Rectal smooth muscle tissue (tissue), 1 donor: ENCODE measurements around the gene CLCN1.

Experiments
- H3K27ac ChIP-seq: one replicate; pipeline ENCODE4 v1.7.0; 2013; ENCODE audit warnings: low read depth, low read length, inconsistent platforms
- H3K27me3 ChIP-seq: one replicate; pipeline ENCODE4 v1.7.0; 2013; ENCODE audit warnings: low read length; ENCODE audit not compliant: control insufficient read depth, insufficient read depth
- H3K36me3 ChIP-seq: one replicate; pipeline ENCODE4 v1.7.0; 2013; ENCODE audit warnings: low read length; ENCODE audit not compliant: control insufficient read depth, insufficient read depth
- H3K4me1 ChIP-seq: one replicate; pipeline ENCODE4 v1.7.0; 2013; ENCODE audit warnings: low read length; ENCODE audit not compliant: control insufficient read depth, insufficient read depth
- H3K4me3 ChIP-seq: one replicate; pipeline ENCODE4 v1.7.0; 2013; ENCODE audit warnings: low read length
- H3K9ac ChIP-seq: one replicate; pipeline ENCODE4 v1.7.0; 2013; ENCODE audit warnings: low read length

The CLCN1 gene

DNA sequence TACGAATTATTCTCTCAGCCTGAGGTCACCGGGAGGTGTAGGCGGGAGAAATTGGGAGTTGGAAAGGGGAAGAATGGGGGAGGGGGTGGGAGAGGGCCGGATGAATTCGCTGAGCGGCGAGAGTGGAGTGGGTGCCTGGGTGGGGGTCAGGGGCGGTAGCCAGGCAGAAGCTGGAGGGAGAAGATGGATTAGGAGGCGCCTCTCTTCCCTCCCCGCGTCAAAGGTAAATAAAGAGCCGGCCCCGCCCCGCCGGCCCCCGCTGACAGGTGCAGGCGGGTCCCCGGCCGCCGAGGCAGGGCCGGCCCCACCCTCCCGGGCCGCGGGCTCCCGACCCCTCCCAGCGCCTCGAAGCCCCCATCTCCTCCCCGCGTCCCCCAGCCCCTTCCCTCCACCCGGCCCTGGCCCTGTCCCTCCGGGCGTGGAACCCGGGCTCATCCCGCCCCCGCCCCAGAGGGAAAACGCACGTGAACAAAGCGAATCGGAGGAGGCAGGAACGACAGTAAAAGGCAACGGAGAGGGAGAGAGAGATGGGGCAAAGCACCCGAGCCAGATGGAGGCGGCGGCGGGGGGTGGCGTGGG is 45.7 kb downstream of the CLCN1 start:
- no peak overlapping the region for H3K9ac ChIP-seq
- no peak overlapping the region for H3K27ac ChIP-seq
- H3K27me3 ChIP-seq = peaks cover 4% of the 10 kb centered on the region

DNA sequence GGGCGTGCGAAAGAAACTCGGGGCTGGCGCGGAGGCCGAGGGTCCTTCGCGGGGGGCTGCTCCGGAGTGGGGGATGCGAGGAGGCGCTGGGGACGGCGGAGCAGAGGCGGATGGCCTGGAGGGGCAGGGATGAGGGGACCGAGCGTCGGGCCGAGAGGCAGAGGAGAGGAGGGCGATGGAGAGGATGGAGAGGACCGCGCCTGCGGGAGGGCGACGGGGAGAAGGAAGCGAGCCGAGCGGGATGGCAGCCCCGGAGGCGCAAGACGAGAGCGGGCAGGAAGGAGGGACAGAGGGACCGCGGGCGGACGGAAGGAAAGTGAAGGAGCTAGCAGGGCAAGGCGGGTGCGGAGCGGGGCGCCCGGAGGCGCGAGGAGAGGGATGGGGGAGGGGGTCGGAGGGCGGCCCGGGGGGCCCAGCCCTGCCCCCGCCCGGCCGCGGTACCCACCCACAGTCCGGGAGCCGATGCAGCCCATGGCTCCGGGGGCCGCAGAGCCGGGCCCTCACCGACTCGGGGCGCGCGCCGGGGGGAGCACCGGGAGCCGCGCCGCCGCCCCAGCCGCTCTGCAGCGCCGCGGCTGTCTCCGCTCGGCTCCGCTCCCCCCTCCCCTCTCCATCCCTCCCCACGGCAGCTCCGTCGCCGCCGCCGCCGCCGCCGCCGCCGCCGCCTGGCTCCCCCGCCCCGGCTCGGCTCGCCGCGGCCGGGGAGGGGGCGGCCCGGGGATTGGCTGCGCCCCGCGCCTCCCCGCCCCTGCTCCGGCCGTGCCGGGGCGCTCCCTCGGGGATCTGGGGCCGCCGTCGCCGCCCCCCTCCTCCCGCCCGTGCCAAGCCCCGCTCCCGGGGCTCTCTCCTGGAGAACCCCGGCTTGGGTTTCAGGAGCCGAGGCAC is 46.5 kb downstream of the CLCN1 start, which contains the start of gene FAM131B:
FAM131B (minus strand) TSS at position 583 of the 885 bp plus-strand sequence; CDS start at position 473, 110 bp downstream.
- no peaks in the 10 kb centered on the region for H3K36me3 ChIP-seq
- H3K4me3 ChIP-seq = peak within 1 kb of the TSS; percentile 71
- H3K27ac ChIP-seq = no peak within 1 kb of the TSS
- no peaks in the 10 kb centered on the region for H3K4me1 ChIP-seq
- H3K9ac ChIP-seq = no peak within 1 kb of the TSS
- peaks cover 4% of the 10 kb centered on the region for H3K27me3 ChIP-seq

More for the DNA sequence above, 45.7 kb downstream of the CLCN1 start:
- H3K4me3 ChIP-seq = peak overlapping the region; percentile 71
- H3K36me3 ChIP-seq = no peaks in the 10 kb centered on the region
- no peaks in the 10 kb centered on the region for H3K4me1 ChIP-seq

DNA sequence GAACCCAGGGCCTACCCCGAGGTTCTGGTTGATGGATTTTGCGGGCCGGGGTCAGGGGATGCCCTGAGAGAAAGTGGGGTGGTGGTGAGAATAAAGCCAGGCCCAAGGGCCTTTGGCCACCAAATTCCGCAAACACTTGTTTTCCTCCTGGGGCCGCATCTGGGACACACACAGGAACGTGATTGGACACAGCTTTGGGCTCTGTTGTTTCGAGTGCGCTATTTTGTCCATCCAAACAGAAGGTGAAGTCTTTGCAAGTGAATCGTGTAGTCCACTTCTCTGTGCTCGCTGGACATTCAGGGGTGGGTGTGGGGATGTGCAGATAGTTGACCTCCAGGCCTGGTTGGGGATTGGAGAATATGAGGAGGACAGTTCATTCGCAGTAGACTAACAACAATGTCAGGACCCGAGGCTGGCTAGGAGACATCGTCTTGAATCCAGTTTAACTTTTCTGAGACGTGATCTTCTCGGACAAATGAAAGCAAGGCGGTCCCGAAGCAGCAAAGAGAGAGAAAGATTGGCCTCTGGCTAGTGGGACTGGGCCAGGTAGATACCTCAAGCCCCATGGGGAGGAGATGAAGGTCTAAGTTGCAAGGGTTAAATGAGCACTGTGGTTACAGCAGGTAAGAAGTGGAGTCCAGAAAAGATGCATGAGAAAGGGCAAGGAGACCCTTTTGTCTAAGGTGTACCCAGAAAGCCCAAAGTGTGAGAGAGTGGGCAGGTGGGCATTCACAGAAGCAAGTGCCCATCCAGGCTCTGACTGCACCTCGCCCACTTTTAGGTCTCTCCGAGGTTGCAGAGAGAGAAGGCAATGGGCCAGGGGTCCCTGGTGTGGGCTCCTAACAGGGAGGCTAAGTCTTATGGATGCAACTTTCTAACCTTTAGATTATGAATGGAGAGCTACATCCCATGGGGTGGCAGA is 47.4 kb downstream of the CLCN1 start:
- Histone ChIP-seq H3K27me3 (peaks cover 4% of the 10 kb centered on the region), H3K9ac (no peak overlapping the region), H3K27ac (no peak overlapping the region), H3K4me1 (peaks cover 4% of the 10 kb centered on the region), H3K4me3 (peak overlapping the region; percentile 21), H3K36me3 (no peaks in the 10 kb centered on the region)

DNA sequence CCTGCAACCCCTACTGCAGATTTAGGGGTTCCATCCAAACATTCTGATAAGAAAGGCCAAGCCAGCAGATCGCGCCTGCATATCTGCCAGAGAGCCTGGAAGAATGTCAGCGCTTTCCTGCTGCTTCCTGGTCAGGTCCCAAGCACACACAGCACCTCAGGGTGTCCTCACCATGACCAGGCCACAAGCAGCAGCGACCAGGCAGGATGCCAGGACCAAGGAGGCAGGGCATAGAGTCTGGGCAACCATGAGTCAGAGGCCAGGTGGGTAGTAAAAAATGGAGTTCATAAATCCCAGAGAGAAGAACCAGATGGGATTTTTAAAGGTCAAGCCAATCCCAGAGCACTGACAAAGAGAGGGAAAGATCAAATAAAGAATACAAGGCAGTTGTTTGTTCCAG is 52.1 kb downstream of the CLCN1 start:
- peak overlapping the region; percentile 43 for H3K27ac ChIP-seq
- no peaks in the 10 kb centered on the region for H3K27me3 ChIP-seq
- no peaks in the 10 kb centered on the region for H3K36me3 ChIP-seq
- no peak overlapping the region for H3K4me3 ChIP-seq
- no peak overlapping the region for H3K9ac ChIP-seq
- H3K4me1 ChIP-seq = peaks cover 7% of the 10 kb centered on the region

DNA sequence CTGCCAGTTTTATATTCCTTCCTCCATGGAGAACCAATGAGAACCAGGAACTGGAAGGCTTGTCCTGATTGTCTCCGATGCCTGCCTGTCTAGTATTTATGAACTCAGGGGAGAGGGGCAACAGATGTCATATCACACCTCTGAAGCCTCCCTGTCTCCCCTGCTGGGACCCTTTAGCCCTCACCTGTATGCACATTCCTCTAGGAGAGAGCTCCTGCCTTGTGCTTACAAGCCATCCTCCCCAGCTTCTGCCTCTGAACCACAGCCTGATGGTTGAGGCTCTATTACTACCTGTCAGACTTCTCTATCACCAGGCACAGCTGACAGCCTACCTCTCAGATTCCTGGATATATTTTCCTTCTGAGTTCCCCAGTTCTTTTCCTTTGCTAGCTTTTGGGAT is 52.5 kb downstream of the CLCN1 start:
- Histone ChIP-seq H3K9ac (no peak overlapping the region), H3K27me3 (no peaks in the 10 kb centered on the region), H3K4me3 (no peak overlapping the region), H3K27ac (no peak overlapping the region), H3K36me3 (no peaks in the 10 kb centered on the region), H3K4me1 (peaks cover 7% of the 10 kb centered on the region)

DNA sequence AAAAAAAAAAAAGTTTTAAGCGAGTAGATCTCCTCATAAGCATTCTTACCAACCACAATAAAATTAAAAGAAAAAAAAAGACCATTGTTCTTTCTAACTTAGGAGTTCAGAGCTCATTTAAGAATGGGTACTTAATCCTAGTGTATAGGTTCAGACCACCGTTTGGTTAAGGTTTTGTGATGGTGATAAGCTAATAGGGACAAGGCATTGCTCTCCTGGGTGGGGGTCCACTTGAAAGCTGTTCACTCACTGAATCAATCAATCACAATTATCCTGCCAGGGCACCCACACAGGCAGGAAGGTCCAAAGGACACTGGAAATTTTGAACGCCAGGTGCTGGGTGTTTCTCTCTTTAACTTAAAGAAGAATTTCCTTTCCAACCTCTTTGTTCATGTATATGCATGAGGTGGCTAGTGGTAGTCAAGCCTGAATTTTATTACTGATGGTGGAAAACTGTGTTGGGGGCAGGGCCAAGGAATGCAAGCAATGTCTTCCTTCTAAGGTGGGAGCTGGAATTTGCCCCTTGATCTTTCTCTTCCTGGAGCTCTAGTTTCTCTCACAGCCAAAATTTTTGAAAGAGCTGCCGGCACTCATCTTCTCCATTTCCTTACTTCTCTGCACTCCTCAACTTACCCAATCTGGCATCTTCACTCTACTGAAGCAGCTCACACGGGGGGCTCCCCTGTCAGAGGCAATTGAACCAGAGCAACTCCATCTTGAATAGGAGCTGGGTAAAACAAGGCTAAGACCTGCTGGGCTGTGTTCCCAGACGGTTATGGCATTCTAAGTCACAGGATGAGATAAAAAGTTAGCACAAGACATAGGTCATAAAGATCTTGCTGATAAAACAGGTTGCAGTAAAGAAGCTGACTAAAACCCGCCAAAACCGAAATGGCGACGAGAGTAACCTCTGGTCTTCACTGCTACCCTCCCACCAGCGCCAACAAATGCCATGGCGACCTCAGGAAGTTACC is 54.1 kb downstream of the CLCN1 start:
- Histone ChIP-seq H3K27ac (no peak overlapping the region), H3K36me3 (no peaks in the 10 kb centered on the region), H3K4me1 (peaks cover 7% of the 10 kb centered on the region), H3K9ac (no peak overlapping the region), H3K4me3 (no peak overlapping the region), H3K27me3 (no peaks in the 10 kb centered on the region)

DNA sequence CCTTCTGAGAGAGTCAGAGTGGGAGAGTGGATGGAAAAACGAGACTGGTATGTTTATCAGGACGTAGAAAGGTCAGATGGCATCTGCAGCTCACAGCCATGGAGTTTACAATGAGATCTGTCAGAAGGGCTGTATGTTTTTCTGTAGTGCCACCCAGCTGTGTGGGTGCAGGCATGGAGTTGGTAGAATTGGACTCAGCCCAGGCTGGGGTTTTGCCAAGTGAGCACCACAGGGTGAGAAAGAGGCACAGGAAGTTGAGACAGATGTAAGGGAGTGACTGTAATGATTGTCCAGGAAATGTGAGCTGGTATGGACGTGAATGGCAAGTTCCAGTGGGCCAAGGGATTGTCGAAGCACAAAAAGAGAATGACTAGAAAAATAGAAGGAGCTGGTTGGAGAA is 56.2 kb downstream of the CLCN1 start:
- no peak overlapping the region for H3K27ac ChIP-seq
- H3K4me3 ChIP-seq = no peak overlapping the region
- no peaks in the 10 kb centered on the region for H3K36me3 ChIP-seq
- peaks cover 15% of the 10 kb centered on the region for H3K4me1 ChIP-seq
- no peak overlapping the region for H3K9ac ChIP-seq
- H3K27me3 ChIP-seq = no peaks in the 10 kb centered on the region

DNA sequence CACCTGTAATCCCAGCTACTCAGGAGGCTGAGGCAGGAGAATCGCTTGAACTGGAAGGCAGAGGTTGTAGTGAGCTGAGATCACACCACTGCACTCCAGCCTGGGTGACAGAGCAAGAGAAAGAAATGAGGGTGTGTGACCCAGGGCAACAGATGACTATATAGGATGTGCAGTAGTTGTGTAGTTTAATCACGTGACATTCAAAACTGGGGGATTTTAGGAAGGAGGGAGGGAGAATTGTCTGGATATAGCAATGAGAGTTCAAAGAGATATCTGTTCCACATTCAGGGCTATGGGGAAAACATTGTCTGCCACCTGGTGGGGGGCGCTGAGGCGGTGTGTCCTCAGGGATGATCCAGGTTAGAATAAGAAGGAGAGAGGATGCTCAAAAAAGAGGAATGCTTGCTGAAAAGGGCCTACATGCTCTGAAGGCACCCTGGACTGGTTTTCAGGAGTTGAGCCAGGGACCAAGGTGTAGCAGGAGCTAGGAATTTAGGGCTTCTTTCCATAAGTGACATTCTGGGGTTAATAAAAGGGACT is 57.4 kb downstream of the CLCN1 start:
- Histone ChIP-seq H3K36me3 (no peaks in the 10 kb centered on the region), H3K4me3 (no peak overlapping the region), H3K27me3 (no peaks in the 10 kb centered on the region)

DNA sequence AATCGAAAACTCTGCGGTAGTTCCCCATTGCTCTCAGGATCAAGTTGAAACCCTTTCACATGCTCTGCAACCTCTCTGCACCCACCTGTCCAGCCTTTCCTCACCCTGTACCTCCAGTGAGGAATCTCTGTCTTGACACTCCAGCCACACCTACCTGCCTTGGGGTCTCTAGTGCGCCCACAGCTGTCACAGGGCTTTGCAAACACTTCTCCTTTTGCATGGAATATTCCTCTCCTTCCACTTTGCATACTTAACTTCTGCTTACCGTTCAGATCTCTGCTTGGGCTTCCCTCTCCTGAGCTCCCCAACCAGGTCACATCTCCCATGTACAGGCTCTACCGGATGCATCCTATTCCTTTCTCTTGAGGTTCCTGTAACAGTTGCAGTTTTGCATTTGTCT is 58.6 kb downstream of the CLCN1 start:
- no peak overlapping the region for H3K4me3 ChIP-seq
- H3K4me1 ChIP-seq = peaks cover 13% of the 10 kb centered on the region
- no peaks in the 10 kb centered on the region for H3K27me3 ChIP-seq
- no peaks in the 10 kb centered on the region for H3K36me3 ChIP-seq
- no peak overlapping the region for H3K9ac ChIP-seq
- H3K27ac ChIP-seq = no peak overlapping the region

More for the DNA sequence above, 57.4 kb downstream of the CLCN1 start:
- Histone ChIP-seq H3K27ac (no peak overlapping the region), H3K9ac (no peak overlapping the region), H3K4me1 (peaks cover 14% of the 10 kb centered on the region)

DNA sequence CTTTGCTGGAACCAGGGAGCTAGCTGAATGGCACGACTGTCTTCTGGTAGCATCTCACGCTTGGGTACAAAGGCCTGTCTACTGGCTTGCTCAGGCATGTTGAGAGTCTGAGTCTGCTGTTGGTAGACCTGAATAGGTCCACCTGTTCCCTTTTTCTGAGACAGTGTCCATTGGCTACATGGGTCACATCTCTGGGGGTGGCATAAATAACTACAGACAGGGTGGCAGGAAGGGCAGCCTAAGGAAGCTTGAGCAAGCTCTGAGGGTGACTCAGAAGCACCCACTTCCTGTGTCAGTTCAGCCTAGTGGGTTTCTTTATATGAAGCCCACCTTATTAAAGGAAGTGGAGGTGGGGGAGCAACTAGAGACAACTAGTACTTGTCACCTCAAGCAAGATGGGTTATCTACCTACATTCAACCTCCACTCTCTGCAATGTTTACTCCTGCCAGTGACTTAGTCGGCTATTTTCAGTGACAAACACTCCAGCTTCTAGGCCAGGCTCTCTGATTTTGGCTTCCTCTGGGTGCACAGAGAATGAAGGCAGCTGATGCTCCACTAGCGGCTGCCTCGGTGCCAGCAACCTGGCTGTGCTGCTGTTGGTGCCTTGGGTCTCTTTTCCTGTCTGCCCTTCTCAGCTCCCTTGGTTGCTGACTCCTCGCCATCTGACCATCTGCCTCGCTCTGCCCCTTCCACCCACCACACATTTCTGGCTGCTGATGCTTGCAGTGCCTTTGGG is 59.6 kb downstream of the CLCN1 start:
- Histone ChIP-seq H3K4me3 (no peak overlapping the region), H3K27me3 (no peaks in the 10 kb centered on the region), H3K4me1 (peaks cover 13% of the 10 kb centered on the region), H3K27ac (peak overlapping the region; percentile 26), H3K9ac (no peak overlapping the region), H3K36me3 (no peaks in the 10 kb centered on the region)

DNA sequence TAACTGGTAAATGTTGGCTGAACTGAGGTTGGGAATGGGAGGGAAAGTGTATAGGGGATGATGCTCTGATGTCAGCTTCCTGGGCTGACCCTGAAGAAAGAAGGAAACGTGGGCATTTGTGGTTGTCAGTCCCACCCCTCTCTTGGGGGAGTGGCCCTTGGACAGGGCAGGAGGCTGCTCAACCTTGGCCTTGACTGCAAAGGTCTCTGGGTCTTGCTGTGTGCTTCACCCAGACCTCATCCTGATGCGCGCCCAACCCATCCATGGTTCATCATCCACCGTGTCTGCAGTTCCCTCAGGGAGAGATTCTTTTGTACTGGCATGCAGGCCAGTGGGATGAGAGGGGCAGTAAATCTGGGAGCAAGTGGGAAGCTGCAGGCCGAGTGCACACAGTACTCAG is 60.5 kb downstream of the CLCN1 start:
- H3K27me3 ChIP-seq = no peaks in the 10 kb centered on the region
- no peak overlapping the region for H3K9ac ChIP-seq
- H3K36me3 ChIP-seq = no peaks in the 10 kb centered on the region
- H3K4me1 ChIP-seq = peaks cover 13% of the 10 kb centered on the region
- no peak overlapping the region for H3K4me3 ChIP-seq
- peak overlapping the region; percentile 71 for H3K27ac ChIP-seq
